Stimulated activated memory B cell treated with anti-CD40 and anti-IgM and Interleukin-4, amounts not matched to agents 10 μg/mL and 1 μg/mL and 100 μg/mL, for 72 hours (primary cell): Measurements from ENCODE around the gene PTPRN2.

Source experiments
- ATAC-seq: fragments of 150-1000 bp; cut with Tn5 transposase; 2 replicates; pipeline ENCODE4 v1.10.0; 2021
- H3K27ac Mint-ChIP-seq: one replicate; pipeline ENCODE4 v1.8.0; 2022; ENCODE audit warnings: mild to moderate bottlenecking, mixed read lengths
- H3K27me3 Mint-ChIP-seq: one replicate; pipeline ENCODE4 v1.8.0; 2022; ENCODE audit warnings: mixed read lengths
- H3K36me3 Mint-ChIP-seq: one replicate; pipeline ENCODE4 v1.8.0; 2022; ENCODE audit warnings: mixed read lengths
- H3K4me1 Mint-ChIP-seq: one replicate; pipeline ENCODE4 v1.8.0; 2022; ENCODE audit warnings: mixed read lengths
- H3K4me3 Mint-ChIP-seq: one replicate; pipeline ENCODE4 v1.8.0; 2022; ENCODE audit warnings: mild to moderate bottlenecking, moderate library complexity, mixed read lengths
- H3K9me3 Mint-ChIP-seq: one replicate; pipeline ENCODE4 v1.8.0; 2022; ENCODE audit warnings: mixed read lengths

Gene PTPRN2

DNA sequence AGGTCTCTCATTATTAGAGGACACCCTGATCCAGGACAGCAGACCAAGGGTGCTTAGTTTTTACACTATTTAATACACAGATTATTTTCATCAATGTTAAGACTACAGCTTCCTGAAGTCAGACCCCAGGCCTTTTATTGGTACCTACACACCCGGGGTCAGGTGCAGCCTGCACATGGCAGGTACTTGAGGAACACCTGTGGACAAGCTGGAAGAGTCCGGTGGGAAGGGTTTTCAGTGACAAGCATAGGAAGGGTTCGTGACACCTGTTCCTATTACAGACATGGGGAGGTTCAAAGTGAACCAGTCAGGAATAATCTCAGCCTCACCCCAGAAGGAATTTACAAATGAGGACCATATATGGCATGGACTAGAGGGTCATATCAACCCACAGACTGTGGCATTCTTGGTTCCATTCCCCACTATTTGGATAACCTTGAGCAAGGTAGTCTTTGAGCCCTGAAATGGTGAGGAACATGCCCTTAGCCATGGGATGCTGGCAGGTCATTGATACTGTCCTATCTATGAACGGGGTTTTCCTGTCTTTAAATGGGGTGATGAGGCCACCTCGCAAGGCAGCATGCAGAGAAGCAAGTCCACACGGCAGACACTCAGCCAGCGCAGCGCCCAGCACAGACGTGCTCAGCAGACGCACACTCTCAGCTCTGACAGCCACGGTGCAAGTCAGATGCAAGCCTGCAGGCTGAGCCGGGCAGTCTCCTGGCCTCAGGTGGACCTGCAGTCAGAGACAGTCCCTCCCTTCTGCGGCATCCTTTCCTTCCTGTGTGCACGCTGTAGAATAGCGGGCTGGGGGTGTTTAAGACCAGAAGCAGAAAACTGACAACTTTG lies 624.9 kb downstream of the PTPRN2 start:
- H3K4me3 Mint-ChIP-seq, result no peak overlapping the region
- peaks cover 8% of the 10 kb centered on the region for H3K9me3 Mint-ChIP-seq
- H3K27me3 Mint-ChIP-seq, result no peaks in the 10 kb centered on the region
- H3K27ac Mint-ChIP-seq, result no peak overlapping the region
- ATAC-seq, result no peak
- H3K36me3 Mint-ChIP-seq, result no peaks in the 10 kb centered on the region
- no peaks in the 10 kb centered on the region for H3K4me1 Mint-ChIP-seq

GRCh38 chr7:157961731-157962457 lies 625.7 kb downstream of the PTPRN2 start:
- H3K27me3 Mint-ChIP-seq, result no peaks in the 10 kb centered on the region

GRCh38 chr7:157955348-157955999 lies 632.1 kb downstream of the PTPRN2 start:
- H3K9me3 Mint-ChIP-seq, result peaks cover 10% of the 10 kb centered on the region
- no peak for ATAC-seq
- H3K27me3 Mint-ChIP-seq, result peaks cover 9% of the 10 kb centered on the region
- H3K27ac Mint-ChIP-seq, result no peak overlapping the region
- no peaks in the 10 kb centered on the region for H3K36me3 Mint-ChIP-seq
- H3K4me1 Mint-ChIP-seq, result no peaks in the 10 kb centered on the region
- no peak overlapping the region for H3K4me3 Mint-ChIP-seq

More at GRCh38 chr7:157961731-157962457, 625.7 kb downstream of the PTPRN2 start:
- H3K27ac Mint-ChIP-seq, result no peak overlapping the region
- H3K4me3 Mint-ChIP-seq, result no peak overlapping the region
- no peak for ATAC-seq
- H3K4me1 Mint-ChIP-seq, result no peaks in the 10 kb centered on the region
- H3K9me3 Mint-ChIP-seq, result peaks cover 8% of the 10 kb centered on the region
- no peaks in the 10 kb centered on the region for H3K36me3 Mint-ChIP-seq

- H3K4me3 Mint-ChIP-seq, result no peak overlapping the region
- H3K27me3 Mint-ChIP-seq, result peaks cover 9% of the 10 kb centered on the region
- H3K9me3 Mint-ChIP-seq, result peaks cover 10% of the 10 kb centered on the region
- ATAC-seq, result no peak
- no peaks in the 10 kb centered on the region for H3K36me3 Mint-ChIP-seq
- no peak overlapping the region for H3K27ac Mint-ChIP-seq
- H3K4me1 Mint-ChIP-seq, result no peaks in the 10 kb centered on the region
Measured at GRCh38 chr7:157954901-157955300, 632.7 kb downstream of the PTPRN2 start.

- peaks cover 9% of the 10 kb centered on the region for H3K27me3 Mint-ChIP-seq
- no peak overlapping the region for H3K27ac Mint-ChIP-seq
- H3K4me3 Mint-ChIP-seq, result no peak overlapping the region
- no peaks in the 10 kb centered on the region for H3K4me1 Mint-ChIP-seq
- no peaks in the 10 kb centered on the region for H3K36me3 Mint-ChIP-seq
- peaks cover 12% of the 10 kb centered on the region for H3K9me3 Mint-ChIP-seq
- no peak for ATAC-seq
Measured at GRCh38 chr7:157952841-157953645, 634.6 kb downstream of the PTPRN2 start.

GRCh38 chr7:157952050-157952667 lies 635.5 kb downstream of the PTPRN2 start:
- no peaks in the 10 kb centered on the region for H3K4me1 Mint-ChIP-seq
- H3K9me3 Mint-ChIP-seq, result peaks cover 8% of the 10 kb centered on the region
- H3K4me3 Mint-ChIP-seq, result no peak overlapping the region
- no peaks in the 10 kb centered on the region for H3K36me3 Mint-ChIP-seq
- peak; percentile 49 for ATAC-seq
- peaks cover 9% of the 10 kb centered on the region for H3K27me3 Mint-ChIP-seq
- no peak overlapping the region for H3K27ac Mint-ChIP-seq

DNA sequence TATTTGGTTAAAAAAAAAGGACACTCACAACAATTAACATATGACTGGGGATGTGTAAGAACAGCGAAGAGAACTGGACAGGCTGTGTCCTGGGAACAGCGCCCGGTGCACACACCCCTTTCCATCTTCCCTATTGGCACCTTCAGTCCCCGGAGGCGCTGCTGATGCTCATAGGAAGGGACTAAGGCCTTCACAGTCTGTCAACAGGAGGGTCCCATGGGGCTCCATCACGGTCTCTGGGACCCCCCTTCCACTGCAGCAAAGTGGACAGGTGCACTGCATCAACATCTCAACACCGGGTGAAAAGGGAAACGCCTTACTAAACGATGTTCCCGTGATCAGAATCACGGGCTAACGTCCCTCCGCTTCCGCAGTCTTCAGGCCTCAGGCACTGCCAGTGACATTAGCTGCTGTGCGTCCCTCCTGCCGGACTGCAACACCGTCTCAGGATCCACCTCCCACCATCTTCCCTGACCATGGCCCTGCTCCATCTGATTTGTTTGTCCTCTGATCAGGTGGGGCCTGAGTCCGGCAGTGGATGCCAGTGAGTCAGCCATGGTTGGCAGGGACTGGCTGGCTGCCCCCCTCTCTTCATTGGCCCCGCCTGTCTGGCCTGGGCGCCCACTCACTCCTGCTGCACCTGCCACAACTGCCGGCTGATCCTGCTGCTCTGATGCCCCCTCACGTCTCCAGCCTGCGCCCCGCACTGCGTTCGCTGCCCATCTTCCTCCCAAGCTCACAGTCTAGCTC lies 636.1 kb downstream of the PTPRN2 start:
- no peak for ATAC-seq
- H3K27ac Mint-ChIP-seq, result no peak overlapping the region
- H3K36me3 Mint-ChIP-seq, result no peaks in the 10 kb centered on the region
- H3K4me1 Mint-ChIP-seq, result no peaks in the 10 kb centered on the region
- peaks cover 8% of the 10 kb centered on the region for H3K9me3 Mint-ChIP-seq
- no peak overlapping the region for H3K4me3 Mint-ChIP-seq
- H3K27me3 Mint-ChIP-seq, result peaks cover 9% of the 10 kb centered on the region

- no peaks in the 10 kb centered on the region for H3K4me1 Mint-ChIP-seq
- peaks cover 9% of the 10 kb centered on the region for H3K27me3 Mint-ChIP-seq
- H3K4me3 Mint-ChIP-seq, result no peak overlapping the region
- no peak for ATAC-seq
- H3K27ac Mint-ChIP-seq, result no peak overlapping the region
- no peaks in the 10 kb centered on the region for H3K36me3 Mint-ChIP-seq
- H3K9me3 Mint-ChIP-seq, result peaks cover 12% of the 10 kb centered on the region
Measured at GRCh38 chr7:157949711-157950110, 637.9 kb downstream of the PTPRN2 start.

DNA sequence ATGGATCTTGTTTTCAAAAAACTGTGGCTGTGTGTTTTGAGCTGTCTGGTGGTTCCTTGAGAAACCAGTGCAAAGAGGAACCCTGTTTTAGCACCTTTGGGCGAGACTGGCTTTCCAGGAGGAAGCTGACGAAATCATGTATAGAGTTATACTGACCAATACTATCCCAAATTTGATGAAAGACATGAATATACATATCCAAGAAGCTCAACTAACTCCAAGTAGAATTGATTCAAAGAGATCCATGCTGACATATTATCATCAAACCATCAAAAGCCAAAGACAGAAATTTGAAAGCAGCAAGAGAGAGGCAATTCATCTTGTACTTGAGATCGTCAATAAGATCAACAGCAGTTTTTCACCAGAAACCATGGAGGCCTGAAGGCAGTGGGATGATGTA lies 640.1 kb downstream of the PTPRN2 start:
- Mint-ChIP-seq H3K27me3 (peaks cover 13% of the 10 kb centered on the region), H3K9me3 (peaks cover 9% of the 10 kb centered on the region), H3K27ac (no peak overlapping the region), H3K4me1 (no peaks in the 10 kb centered on the region), H3K36me3 (no peaks in the 10 kb centered on the region), H3K4me3 (no peak overlapping the region)
- no peak for ATAC-seq

DNA sequence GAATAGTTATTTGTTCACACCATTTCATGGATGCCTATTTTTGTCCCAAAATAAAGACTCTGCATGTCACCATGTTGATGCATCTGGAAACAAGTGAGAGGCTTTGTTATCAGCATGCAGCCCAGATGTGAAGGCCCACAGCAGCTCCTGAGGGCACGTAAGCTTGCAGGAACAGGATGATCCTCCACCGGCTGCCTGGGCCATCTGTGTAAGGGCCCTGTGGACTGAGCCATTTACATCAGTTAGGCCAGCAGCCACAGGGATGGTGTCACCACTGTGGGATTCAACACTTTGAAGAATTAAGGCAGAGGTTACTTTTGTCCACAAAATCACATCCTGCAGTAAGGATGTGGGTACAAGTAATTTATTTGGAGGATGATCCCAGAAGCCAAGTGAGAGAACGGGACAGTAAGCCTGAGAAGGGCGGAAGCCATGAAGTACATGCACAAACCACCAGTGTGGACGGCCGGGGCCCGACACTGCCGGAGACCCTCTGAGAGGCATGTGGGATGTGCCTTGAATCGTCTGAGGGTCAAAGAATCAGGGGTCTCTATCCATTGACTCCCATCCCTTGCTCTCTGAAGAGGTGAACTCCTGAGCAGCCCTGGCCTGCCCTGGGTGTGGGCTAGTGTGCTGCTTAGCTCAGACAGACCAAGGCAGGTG lies 641.1 kb downstream of the PTPRN2 start:
- ATAC-seq, result no peak
- H3K4me3 Mint-ChIP-seq, result no peak overlapping the region
- peaks cover 9% of the 10 kb centered on the region for H3K9me3 Mint-ChIP-seq
- H3K27ac Mint-ChIP-seq, result no peak overlapping the region
- no peaks in the 10 kb centered on the region for H3K36me3 Mint-ChIP-seq
- H3K4me1 Mint-ChIP-seq, result no peaks in the 10 kb centered on the region
- peaks cover 13% of the 10 kb centered on the region for H3K27me3 Mint-ChIP-seq

- Mint-ChIP-seq H3K36me3 (no peaks in the 10 kb centered on the region), H3K4me1 (no peaks in the 10 kb centered on the region), H3K9me3 (peaks cover 17% of the 10 kb centered on the region), H3K27ac (no peak overlapping the region), H3K4me3 (no peak overlapping the region), H3K27me3 (peaks cover 13% of the 10 kb centered on the region)
- no peak for ATAC-seq
Measured at GRCh38 chr7:157945401-157945800, 642.2 kb downstream of the PTPRN2 start.

- H3K9me3 Mint-ChIP-seq, result peaks cover 19% of the 10 kb centered on the region
- ATAC-seq, result no peak
- H3K4me1 Mint-ChIP-seq, result no peaks in the 10 kb centered on the region
- no peak overlapping the region for H3K27ac Mint-ChIP-seq
- no peak overlapping the region for H3K4me3 Mint-ChIP-seq
- H3K36me3 Mint-ChIP-seq, result no peaks in the 10 kb centered on the region
- H3K27me3 Mint-ChIP-seq, result peaks cover 13% of the 10 kb centered on the region
Measured at GRCh38 chr7:157944734-157945291, 642.8 kb downstream of the PTPRN2 start.

DNA sequence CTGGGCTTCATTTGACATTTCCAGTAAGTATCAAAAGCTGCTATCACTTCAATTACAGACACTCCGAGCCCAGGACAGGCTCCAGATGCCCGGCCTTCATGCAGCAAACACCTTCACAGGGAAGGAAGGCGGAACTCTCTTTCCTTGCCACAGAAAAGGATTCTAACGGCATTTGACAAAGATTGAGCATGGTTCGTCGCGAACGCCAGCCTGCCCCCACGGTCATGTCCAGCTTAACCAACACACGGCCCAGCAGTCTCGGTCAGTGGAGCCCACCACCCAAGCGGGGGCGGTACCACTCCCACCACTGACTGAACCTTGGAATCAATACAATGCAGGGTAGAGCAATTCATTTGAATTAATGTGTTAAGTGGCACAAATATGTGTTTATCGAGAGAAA lies 643.6 kb downstream of the PTPRN2 start:
- H3K36me3 Mint-ChIP-seq, result no peaks in the 10 kb centered on the region
- no peak overlapping the region for H3K4me3 Mint-ChIP-seq
- peaks cover 13% of the 10 kb centered on the region for H3K27me3 Mint-ChIP-seq
- no peak overlapping the region for H3K27ac Mint-ChIP-seq
- peaks cover 19% of the 10 kb centered on the region for H3K9me3 Mint-ChIP-seq
- no peaks in the 10 kb centered on the region for H3K4me1 Mint-ChIP-seq
- no peak for ATAC-seq
